ENCODE measurements around the gene CRADD.
"Not testable (repeated sequence)": the region's sequence is repeated elsewhere in the genome, so short reads cannot be mapped to it uniquely, and the experiment has no call there.

Gene CRADD

GRCh38 chr12:93850481-93851256 lies 173.5 kb downstream of the CRADD start:
- no peak for DNase-seq

- peak; percentile 69 for DNase-seq
Measured at GRCh38 chr12:93851257-93851671, 174.1 kb downstream of the CRADD start.

DNA sequence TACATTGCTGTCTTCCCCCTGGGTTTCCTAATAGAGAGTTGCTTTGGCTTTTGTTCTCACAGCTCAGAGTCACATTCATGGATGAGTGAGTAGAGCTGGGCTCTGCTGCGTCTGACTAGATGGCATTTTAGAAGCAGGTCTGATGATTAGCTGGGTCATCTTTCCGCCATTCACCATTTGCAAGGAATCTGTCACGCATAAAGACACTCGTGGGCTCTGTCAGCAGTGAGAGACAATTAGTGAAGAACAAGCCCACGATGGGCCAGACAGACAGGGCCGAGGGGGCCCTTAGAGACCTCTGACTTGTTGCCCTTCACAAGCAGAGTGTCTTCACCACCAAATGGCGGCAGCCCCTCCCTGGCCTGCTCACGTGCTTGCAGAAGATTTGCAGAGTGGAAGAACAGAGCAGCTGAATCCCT lies 175.0 kb downstream of the CRADD start:
- no peak for DNase-seq

- DNase-seq = peak; percentile 16
Measured at GRCh38 chr12:93853698-93854478, 176.7 kb downstream of the CRADD start.

DNA sequence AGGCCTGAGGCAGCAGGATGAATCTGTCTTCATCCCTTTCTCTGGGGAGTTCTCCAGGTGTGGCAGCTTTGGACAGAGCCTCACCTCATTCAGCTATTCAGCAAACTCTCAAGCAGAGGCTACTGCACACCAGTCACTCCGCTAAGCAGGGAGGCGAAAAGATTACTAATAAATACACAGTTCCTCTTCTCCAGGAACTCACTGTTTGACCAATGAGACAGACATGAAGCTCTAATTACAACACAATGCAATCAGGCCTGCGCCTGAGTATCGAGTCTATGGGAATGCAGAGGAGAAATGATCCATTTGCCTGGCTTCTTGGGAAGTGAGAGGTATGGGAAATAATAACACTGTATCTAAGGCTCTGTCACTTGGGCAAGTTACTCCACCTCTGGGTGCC lies 178.1 kb downstream of the CRADD start:
- DNase-seq = no peak

DNA sequence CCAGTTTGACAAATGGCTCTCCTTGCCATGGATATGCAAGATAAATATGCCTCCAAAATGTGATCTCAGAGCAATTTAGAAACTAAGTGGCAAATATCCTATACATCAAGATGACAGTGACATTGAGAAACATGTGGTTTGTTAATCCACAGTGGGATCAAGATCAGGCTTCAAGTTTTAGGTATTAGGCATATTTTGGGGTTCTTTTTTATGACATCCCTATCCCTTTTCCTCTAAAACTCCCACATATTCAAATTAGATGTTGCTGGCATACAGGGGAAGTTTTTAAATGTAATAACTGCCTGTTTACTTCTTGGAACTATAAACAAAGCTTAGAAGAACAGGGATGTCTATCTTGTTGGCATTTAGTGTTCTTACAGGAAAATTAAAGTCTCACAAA lies 179.4 kb downstream of the CRADD start:
- DNase-seq = peak; percentile 19

- no peak for DNase-seq
Measured at GRCh38 chr12:93857279-93857938, 180.2 kb downstream of the CRADD start.

DNA sequence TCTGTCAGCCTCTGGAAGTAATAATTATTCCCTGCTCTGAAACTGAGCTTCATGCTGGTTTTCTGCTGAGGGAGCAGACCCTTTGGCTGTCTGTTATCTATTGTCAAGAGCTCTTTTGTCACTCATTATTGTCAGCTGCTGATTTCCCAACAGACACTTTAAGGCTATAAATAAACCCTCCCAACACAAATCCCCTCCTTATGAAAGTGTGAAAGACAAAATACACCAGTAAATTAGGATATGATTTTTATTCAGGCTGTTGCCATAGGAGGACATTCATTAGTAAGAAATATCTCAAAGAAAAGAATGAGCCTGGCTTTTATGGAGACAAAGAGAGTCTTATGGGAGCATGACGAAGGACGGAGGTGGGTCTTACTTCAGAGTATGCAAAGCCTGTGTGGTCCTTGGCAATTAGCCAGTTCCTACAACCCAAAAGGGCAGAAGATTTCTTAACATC lies 180.8 kb downstream of the CRADD start:
- no peak for DNase-seq

DNA sequence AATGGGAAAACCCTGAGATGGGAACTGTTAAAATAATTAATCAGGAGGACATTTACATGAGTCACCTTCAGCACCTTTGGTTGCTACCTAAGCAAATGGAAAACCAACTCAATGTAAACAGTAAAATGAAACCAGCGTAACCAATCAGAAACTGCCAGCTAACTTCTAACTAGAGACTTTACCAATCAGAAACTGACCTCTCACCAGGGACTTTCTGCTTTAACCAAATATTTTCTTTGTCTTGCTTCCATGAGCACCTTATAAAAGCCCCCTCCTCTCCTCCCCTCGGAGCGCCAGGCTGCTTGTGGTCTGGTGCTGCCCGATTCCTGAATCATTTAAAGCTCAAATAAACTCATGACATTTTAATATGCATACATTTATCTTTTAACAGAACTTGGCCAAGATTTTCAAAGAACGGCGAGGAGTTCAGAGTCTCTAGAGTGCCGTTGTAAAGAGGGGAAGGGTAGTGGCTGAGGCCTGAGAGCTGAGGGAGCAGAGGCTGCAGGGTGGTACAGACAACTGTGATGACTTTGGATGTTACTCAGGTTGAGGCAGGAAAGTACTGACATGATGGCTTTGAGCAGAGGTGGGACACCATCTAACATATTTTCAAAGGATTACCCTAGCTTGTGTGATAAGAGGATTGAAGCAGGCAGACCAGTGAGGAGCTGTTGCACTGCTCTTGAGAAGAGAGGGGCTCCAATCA lies 183.6 kb downstream of the CRADD start:
- no peak for DNase-seq

DNA sequence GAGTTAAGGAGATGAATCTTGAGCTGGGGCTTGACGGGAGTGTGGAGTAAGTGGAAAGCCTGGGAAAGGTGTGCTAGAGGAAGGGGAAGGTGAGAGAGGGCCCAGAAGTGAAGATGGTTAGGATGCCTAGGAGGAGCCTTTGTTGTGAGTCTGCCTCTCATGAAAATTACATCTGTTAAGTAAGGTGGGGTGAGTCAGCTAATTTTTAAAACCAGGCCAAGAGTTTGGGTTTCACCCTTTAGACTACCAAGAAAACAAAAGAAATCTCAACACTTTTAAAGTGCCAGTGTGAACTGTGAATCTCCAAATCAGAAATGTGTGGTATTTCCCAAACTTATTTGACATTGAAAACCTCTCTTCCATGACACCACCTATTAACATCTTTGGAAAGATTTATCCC lies 185.2 kb downstream of the CRADD start:
- DNase-seq = no peak

- DNase-seq = no peak
Measured at GRCh38 chr12:93865751-93866150, 188.6 kb downstream of the CRADD start.

GRCh38 chr12:93868771-93869170 lies 191.6 kb downstream of the CRADD start:
- DNase-seq = no peak

GRCh38 chr12:93870020-93870795 lies 193.0 kb downstream of the CRADD start:
- no peak for DNase-seq

- DNase-seq = not testable (repeated sequence)
Measured at GRCh38 chr12:93871566-93871965, 194.4 kb downstream of the CRADD start.

DNA sequence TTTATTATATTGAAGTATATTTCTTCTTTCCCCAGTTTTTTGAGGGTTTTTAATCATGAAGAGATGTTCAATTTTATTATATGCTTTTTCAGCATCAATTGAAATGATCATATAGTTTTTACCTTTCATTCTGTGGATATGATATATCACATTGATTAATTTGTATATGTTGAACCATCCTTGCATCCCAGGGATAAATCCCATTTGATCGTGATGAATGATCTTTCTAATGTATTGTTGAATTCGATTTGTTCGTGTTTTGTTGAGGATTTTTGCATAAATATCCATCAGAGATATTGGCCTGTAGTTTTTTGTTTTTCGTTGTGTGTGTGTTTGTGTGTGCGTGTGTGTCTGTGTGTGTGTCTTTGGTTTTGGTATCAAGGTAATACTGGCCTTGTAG lies 196.4 kb downstream of the CRADD start:
- no peak for DNase-seq

- no peak for DNase-seq
Measured at GRCh38 chr12:93875157-93875556, 198.0 kb downstream of the CRADD start.

DNA sequence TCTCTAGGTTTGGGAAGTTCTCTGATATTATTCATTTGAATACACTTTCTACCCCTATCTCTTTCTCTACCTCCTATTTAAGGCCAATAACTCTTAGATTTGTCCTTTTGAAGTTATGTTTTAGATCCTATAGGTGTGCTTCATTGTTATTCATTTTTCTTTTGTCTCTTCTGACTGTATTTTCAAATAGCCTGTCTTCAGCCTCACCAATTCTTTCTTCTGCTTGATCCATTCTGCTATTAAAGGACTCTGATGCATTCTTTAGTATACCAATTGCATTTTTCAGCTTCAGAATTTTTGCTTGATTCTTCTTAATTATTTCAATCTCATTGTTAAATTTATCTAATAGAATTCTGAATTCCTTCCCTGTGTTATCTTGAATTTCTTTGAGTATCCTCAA lies 199.2 kb downstream of the CRADD start:
- DNase-seq = no peak

- no peak for DNase-seq
Measured at GRCh38 chr12:93877446-93877845, 200.3 kb downstream of the CRADD start.

- no peak for DNase-seq
Measured at GRCh38 chr12:93879476-93880421, 202.6 kb downstream of the CRADD start.

DNA sequence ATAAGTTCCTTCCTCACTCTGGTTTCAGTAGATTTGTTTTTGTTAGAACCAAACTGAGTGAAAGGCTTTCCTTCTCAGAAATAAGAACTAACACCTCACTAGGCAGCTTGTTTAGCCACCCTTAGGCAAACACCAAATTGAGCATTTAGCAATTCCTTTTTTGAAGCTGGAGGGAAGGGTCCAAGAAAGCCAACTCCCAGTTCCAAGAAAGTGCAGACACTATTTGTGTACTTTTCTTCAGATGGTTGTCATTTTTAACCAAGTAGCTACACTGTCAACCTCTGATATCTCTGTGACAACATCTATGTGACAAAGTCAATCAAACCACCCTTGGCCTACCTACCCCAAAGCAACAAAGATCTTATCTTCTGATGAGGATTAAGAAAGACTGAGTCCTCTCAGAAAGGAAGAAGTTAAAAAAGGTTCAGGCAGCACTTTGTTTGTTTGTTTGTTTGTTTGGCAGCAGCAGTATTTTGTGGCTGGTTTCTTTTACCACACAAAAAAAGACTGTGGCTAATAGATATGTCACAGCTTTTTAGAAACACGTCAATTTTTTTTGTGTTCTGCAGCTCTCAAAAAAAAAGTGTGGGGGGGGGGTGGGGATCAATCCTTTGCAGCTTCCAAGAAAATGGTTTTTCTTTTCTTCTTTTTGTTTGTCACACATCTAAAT lies 203.8 kb downstream of the CRADD start:
- DNase-seq = peak; percentile 26
